K562 treated with DMSO at 1 percent for 4 hours (cell line): ENCODE data around the gene OR51I2. TPM values are rescaled to one million over a fixed set of nuclear protein-coding genes. Genes with fewer than 3 reads are reported as not detected.

Experiments used
- total RNA-seq: library from RNA; unstranded; fragments of 300-600 nt; gene quantifications from 2 replicates; pipeline ENCODE4 v1.2.3, GENCODE V29; 2022; ENCODE audit not compliant: insufficient read depth

The OR51I2 gene
- not detected in 2 replicates for total RNA-seq

GRCh38 chr11:5449023-5449422, at the start of gene OR51I2:
TSS of gene OR51I2 (plus strand) at chr11:5449323. CDS start at chr11:5453489, 4,166 bp downstream.

GRCh38 chr11:5421811-5422210, 27.3 kb upstream of the OR51I2 start, which contains the start of gene OR51Q1:
TSS of gene OR51Q1 (plus strand) at chr11:5422111. CDS start at chr11:5422201, 90 bp downstream.

GRCh38 chr11:5441414-5441813, 7.7 kb upstream of the OR51I2 start, which contains the start of gene OR51I1:
TSS of gene OR51I1 (minus strand) at chr11:5441514. CDS start at chr11:5441514, 0 bp downstream.

GRCh38 chr11:5488385-5488784, 39.3 kb downstream of the OR51I2 start, which contains the start of gene OR52D1:
TSS of gene OR52D1 (plus strand) at chr11:5488685. CDS start at chr11:5488707, 22 bp downstream.

Other genes starting within 250 kb of the OR51I2 start
- not detected in 2 replicates for gene OR51V1, start 248.6 kb upstream of the OR51I2 start, total RNA-seq
- gene HBB, start 222.3 kb upstream of the OR51I2 start, total RNA-seq: not detected in 2 replicates
- gene HBD, start 214.8 kb upstream of the OR51I2 start, total RNA-seq: 3.4 TPM in 1 of 2 replicates, not detected in the other
- 509 and 521 TPM in 2 replicates for gene HBG1, start 199.5 kb upstream of the OR51I2 start, total RNA-seq
- gene HBG2, start 194.5 kb upstream of the OR51I2 start, total RNA-seq: 2,558 and 2,601 TPM in 2 replicates
- 1,476 and 1,673 TPM in 2 replicates for gene HBE1, start 179.4 kb upstream of the OR51I2 start, total RNA-seq
- gene OR51B4, start 147.4 kb upstream of the OR51I2 start, total RNA-seq: 55.4 and 61.8 TPM in 2 replicates
- gene OR51B2, start 125.0 kb upstream of the OR51I2 start, total RNA-seq: 1.9 and 4.3 TPM in 2 replicates
- 61.3 and 61.7 TPM in 2 replicates for gene OR51B5, start 105.8 kb upstream of the OR51I2 start, total RNA-seq
- not detected in 2 replicates for gene OR51B6, start 97.8 kb upstream of the OR51I2 start, total RNA-seq
- gene OR51M1, start 65.5 kb upstream of the OR51I2 start, total RNA-seq: not detected in 2 replicates
- gene OR51Q1, start 27.2 kb upstream of the OR51I2 start, total RNA-seq: not detected in 2 replicates
- gene OR51I1, start 7.8 kb upstream of the OR51I2 start, total RNA-seq: not detected in 2 replicates
- not detected in 2 replicates for gene OR52D1, start 39.4 kb downstream of the OR51I2 start, total RNA-seq
- gene UBQLN3, start 60.6 kb downstream of the OR51I2 start, total RNA-seq: not detected in 2 replicates
- 0.44 TPM in 1 of 2 replicates, not detected in the other for gene UBQLNL, start 67.4 kb downstream of the OR51I2 start, total RNA-seq
- not detected in 2 replicates for gene OR52H1, start 99.2 kb downstream of the OR51I2 start, total RNA-seq
- gene OR52B6, start 131.6 kb downstream of the OR51I2 start, total RNA-seq: not detected in 2 replicates
- gene TRIM6, start 147.3 kb downstream of the OR51I2 start, total RNA-seq: 10.9 and 13.0 TPM in 2 replicates
- gene TRIM34, start 175.7 kb downstream of the OR51I2 start, total RNA-seq: 2.0 and 3.1 TPM in 2 replicates
- gene TRIM5, start 235.8 kb downstream of the OR51I2 start, total RNA-seq: 11.6 and 13.1 TPM in 2 replicates
- gene TRIM22, start 240.5 kb downstream of the OR51I2 start, total RNA-seq: 0.41 and 0.45 TPM in 2 replicates